Esophagus squamous epithelium (tissue), 4 donors: ENCODE results near the gene ARL10.

Source experiments
- CTCF ChIP-seq, 6 experiments: fragments of 450-650 bp in 4 of 6; fragments of 200-600 bp in 2 of 6; sonication (generic) in 2 of 6; IDR thresholded peaks; one replicate each; pipeline ENCODE4 v1.5.1; 2016 to 2019; ENCODE audit warnings: antibody characterized with exemption in 6 of 6, mild to moderate bottlenecking in 4 of 6, moderate library complexity in 4 of 6
- POLR2A ChIP-seq, 4 donors: fragments of 450-650 bp; IDR thresholded peaks; one replicate each; pipeline ENCODE4 v1.6.1; 2017; ENCODE audit warnings: antibody characterized with exemption in 4 of 4, mild to moderate bottlenecking in 4 of 4, moderate library complexity in 3 of 4

GRCh38 chr5:176429972-176430371 is 64.7 kb downstream of the ARL10 start:
- TF ChIP-seq POLR2A (IDR thresholded peaks at IDR 0.05) (no peak), CTCF (IDR thresholded peaks at IDR 0.05) (no peak)
